Neural cell (in vitro differentiated cells): ENCODE results near the gene CACTIN. TPM values are rescaled to one million over a fixed set of nuclear protein-coding genes. Genes with fewer than 3 reads are reported as not detected.

Experiments used
- H2AFZ ChIP-seq: fragments of 200-600, 300-800 bp; sonication (generic), shearing (Covaris generic); 2 replicates; pipeline ENCODE4 v1.6.0; 2014; ENCODE audit warnings: low read depth, mild to moderate bottlenecking, antibody characterized with exemption, low read length, moderate library complexity
- H3F3A ChIP-seq: fragments of 200-600 bp; shearing (Covaris generic); 2 replicates; pipeline ENCODE4 v1.6.1; 2016; ENCODE audit warnings: mild to moderate bottlenecking, moderate library complexity, mixed read lengths, antibody characterized with exemption, low read length; ENCODE audit not compliant: insufficient read depth, poor library complexity, severe bottlenecking
- H3K27ac ChIP-seq: fragments of 200-600, 300-800 bp; sonication (generic), shearing (Covaris generic); 2 replicates; pipeline ENCODE4 v1.5.1; 2014; ENCODE audit warnings: mild to moderate bottlenecking, low read length, moderate library complexity
- H3K27me3 ChIP-seq: fragments of 300-800, 200-600 bp; sonication (generic), shearing (Covaris generic); 2 replicates; pipeline ENCODE4 v1.6.0; 2014; ENCODE audit warnings: mild to moderate bottlenecking, low read depth, low read length, moderate library complexity; ENCODE audit not compliant: insufficient read depth
- H3K36me3 ChIP-seq: fragments of 300-800, 200-600 bp; sonication (generic), shearing (Covaris generic); 2 replicates; pipeline ENCODE4 v1.5.1; 2014; ENCODE audit warnings: mild to moderate bottlenecking, antibody characterized with exemption, low read length, moderate library complexity; ENCODE audit not compliant: insufficient read depth
- H3K4me2 ChIP-seq: fragments of 300-800, 200-600 bp; sonication (generic), shearing (Covaris generic); 2 replicates; pipeline ENCODE4 v1.6.0; 2014; ENCODE audit warnings: mild to moderate bottlenecking, low read length
- H3K4me3 ChIP-seq: fragments of 300-800, 200-600 bp; sonication (generic), shearing (Covaris generic); 2 replicates; pipeline ENCODE4 v1.5.1; 2014; ENCODE audit warnings: mild to moderate bottlenecking, low read length, moderate library complexity
- H3K79me2 ChIP-seq: fragments of 200-600 bp; shearing (Covaris generic); replicated peaks from 2 replicates; pipeline ENCODE4 v1.6.0; 2014; ENCODE audit warnings: mild to moderate bottlenecking, low read length, moderate library complexity; ENCODE audit not compliant: insufficient read depth
- H3K9ac ChIP-seq: fragments of 300-800, 200-600 bp; sonication (generic), shearing (Covaris generic); 2 replicates; pipeline ENCODE4 v1.6.1; 2016; ENCODE audit warnings: mild to moderate bottlenecking, low read length, mixed read lengths
- H3K9me2 ChIP-seq: fragments of 200-600 bp; shearing (Covaris generic); 2 replicates; pipeline ENCODE4 v1.6.1; 2016; ENCODE audit warnings: mild to moderate bottlenecking, low read length, mixed read lengths; ENCODE audit not compliant: insufficient read depth
- H3K9me3 ChIP-seq: fragments of 200-600, 300-800 bp; sonication (generic), shearing (Covaris generic); 2 replicates; pipeline ENCODE4 v1.6.1; 2016; ENCODE audit warnings: mild to moderate bottlenecking, mixed run types, low read length, moderate library complexity, mixed read lengths
- H4K20me1 ChIP-seq: fragments of 200-600 bp; shearing (Covaris generic); 2 replicates; pipeline ENCODE4 v1.6.1; 2016; ENCODE audit warnings: mild to moderate bottlenecking, mixed run types; ENCODE audit not compliant: insufficient read depth
- EP300 ChIP-seq: fragments of 450-650 bp; conservative IDR thresholded peaks from 2 replicates; pipeline ENCODE4 v1.6.1; 2014; ENCODE audit warnings: antibody characterized with exemption, mild to moderate bottlenecking, moderate library complexity; ENCODE audit not compliant: poor library complexity, severe bottlenecking
- EZH2 ChIP-seq: fragments of 200-600, 300-800 bp; shearing (Covaris generic), sonication (generic); IDR thresholded peaks from 2 replicates; pipeline ENCODE4 v1.6.1; 2014; ENCODE audit warnings: antibody characterized with exemption, low read length, borderline replicate concordance, mild to moderate bottlenecking; ENCODE audit not compliant: insufficient read depth, poor library complexity, severe bottlenecking
- MXI1 ChIP-seq: fragments of 450-650 bp; conservative IDR thresholded peaks from 2 replicates; pipeline ENCODE4 v1.6.1; 2014; ENCODE audit warnings: antibody characterized with exemption, mild to moderate bottlenecking; ENCODE audit not compliant: poor library complexity, severe bottlenecking
- POLR2AphosphoS5 ChIP-seq: IDR thresholded peaks from 2 replicates; pipeline ENCODE4 v1.6.1; 2012
- RAD21 ChIP-seq: fragments of 450-650 bp; conservative IDR thresholded peaks from 2 replicates; pipeline ENCODE4 v1.6.1; 2014; ENCODE audit warnings: antibody characterized with exemption, mild to moderate bottlenecking, moderate library complexity
- SMC3 ChIP-seq: fragments of 450-650 bp; conservative IDR thresholded peaks from 2 replicates; pipeline ENCODE4 v1.6.1; 2014; ENCODE audit warnings: antibody characterized with exemption, mild to moderate bottlenecking, moderate library complexity; ENCODE audit not compliant: poor library complexity
- TAF1 ChIP-seq: IDR thresholded peaks from 2 replicates; pipeline ENCODE4 v1.6.1; 2012; ENCODE audit warnings: low read depth
- polyA plus RNA-seq: library from polyadenylated mRNA; depleted of rRNA; stranded (reverse); fragments of >200 nt; gene quantifications from 2 replicates; pipeline ENCODE4 v1.2.3, GENCODE V29; 2014
- TF ChIP-seq, protein P1 (sequence below): fragments of 450-650 bp; IDR thresholded peaks from 2 replicates; pipeline ENCODE4 v1.5.1; 2014; ENCODE audit warnings: antibody characterized with exemption, mild to moderate bottlenecking, moderate library complexity; ENCODE audit not compliant: poor library complexity, severe bottlenecking
- TF ChIP-seq, protein P2 (sequence below): IDR thresholded peaks from 2 replicates; pipeline ENCODE4 v1.6.1; 2012; ENCODE audit warnings: borderline replicate concordance

Gene CACTIN
- polyA plus RNA-seq, 1 donor from 2014 or later: 21.4 TPM

DNA sequence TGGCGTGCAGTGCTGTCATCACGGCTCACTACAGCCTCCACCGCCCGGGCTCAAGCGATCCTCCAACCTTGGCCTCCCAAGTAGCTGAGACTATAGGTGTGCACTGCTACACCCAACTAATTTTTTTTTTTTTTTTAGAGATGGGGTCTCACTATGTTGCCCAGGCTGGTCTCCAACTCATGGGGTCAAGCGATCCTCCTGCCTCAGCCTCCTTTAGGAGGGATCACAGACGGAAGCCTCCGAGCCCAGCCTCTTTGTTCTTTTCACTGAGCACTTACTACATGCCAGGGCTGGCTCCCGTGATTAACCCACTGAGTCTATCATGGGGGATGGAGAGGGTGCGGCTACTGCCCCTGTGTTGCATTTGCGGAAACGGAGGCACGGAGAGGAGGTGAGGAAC, 12.9 kb upstream of the CACTIN start:
- Histone ChIP-seq H3K4me2 (no peak overlapping the region), H3K9ac (no peak overlapping the region), H3K27me3 (no peaks in the 10 kb centered on the region), H4K20me1 (no peaks in the 10 kb centered on the region), H3K79me2 (no peaks in the 10 kb centered on the region), H3K4me3 (no peak overlapping the region), H3K27ac (no peak overlapping the region), H3F3A (no peaks in the 10 kb centered on the region), H3K9me3 (no peaks in the 10 kb centered on the region), H2AFZ (no peak overlapping the region), H3K36me3 (no peaks in the 10 kb centered on the region), H3K9me2 (no peaks in the 10 kb centered on the region)
- TF ChIP-seq SMC3 (no peak), MXI1 (no peak), RAD21 (no peak), TAF1 (no peak), POLR2AphosphoS5 (no peak), EZH2 (no peak), EP300 (no peak)
- TF ChIP-seq, protein P1, sequence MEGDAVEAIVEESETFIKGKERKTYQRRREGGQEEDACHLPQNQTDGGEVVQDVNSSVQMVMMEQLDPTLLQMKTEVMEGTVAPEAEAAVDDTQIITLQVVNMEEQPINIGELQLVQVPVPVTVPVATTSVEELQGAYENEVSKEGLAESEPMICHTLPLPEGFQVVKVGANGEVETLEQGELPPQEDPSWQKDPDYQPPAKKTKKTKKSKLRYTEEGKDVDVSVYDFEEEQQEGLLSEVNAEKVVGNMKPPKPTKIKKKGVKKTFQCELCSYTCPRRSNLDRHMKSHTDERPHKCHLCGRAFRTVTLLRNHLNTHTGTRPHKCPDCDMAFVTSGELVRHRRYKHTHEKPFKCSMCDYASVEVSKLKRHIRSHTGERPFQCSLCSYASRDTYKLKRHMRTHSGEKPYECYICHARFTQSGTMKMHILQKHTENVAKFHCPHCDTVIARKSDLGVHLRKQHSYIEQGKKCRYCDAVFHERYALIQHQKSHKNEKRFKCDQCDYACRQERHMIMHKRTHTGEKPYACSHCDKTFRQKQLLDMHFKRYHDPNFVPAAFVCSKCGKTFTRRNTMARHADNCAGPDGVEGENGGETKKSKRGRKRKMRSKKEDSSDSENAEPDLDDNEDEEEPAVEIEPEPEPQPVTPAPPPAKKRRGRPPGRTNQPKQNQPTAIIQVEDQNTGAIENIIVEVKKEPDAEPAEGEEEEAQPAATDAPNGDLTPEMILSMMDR: no peak
- TF ChIP-seq, protein P2, sequence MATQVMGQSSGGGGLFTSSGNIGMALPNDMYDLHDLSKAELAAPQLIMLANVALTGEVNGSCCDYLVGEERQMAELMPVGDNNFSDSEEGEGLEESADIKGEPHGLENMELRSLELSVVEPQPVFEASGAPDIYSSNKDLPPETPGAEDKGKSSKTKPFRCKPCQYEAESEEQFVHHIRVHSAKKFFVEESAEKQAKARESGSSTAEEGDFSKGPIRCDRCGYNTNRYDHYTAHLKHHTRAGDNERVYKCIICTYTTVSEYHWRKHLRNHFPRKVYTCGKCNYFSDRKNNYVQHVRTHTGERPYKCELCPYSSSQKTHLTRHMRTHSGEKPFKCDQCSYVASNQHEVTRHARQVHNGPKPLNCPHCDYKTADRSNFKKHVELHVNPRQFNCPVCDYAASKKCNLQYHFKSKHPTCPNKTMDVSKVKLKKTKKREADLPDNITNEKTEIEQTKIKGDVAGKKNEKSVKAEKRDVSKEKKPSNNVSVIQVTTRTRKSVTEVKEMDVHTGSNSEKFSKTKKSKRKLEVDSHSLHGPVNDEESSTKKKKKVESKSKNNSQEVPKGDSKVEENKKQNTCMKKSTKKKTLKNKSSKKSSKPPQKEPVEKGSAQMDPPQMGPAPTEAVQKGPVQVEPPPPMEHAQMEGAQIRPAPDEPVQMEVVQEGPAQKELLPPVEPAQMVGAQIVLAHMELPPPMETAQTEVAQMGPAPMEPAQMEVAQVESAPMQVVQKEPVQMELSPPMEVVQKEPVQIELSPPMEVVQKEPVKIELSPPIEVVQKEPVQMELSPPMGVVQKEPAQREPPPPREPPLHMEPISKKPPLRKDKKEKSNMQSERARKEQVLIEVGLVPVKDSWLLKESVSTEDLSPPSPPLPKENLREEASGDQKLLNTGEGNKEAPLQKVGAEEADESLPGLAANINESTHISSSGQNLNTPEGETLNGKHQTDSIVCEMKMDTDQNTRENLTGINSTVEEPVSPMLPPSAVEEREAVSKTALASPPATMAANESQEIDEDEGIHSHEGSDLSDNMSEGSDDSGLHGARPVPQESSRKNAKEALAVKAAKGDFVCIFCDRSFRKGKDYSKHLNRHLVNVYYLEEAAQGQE: no peak

DNA sequence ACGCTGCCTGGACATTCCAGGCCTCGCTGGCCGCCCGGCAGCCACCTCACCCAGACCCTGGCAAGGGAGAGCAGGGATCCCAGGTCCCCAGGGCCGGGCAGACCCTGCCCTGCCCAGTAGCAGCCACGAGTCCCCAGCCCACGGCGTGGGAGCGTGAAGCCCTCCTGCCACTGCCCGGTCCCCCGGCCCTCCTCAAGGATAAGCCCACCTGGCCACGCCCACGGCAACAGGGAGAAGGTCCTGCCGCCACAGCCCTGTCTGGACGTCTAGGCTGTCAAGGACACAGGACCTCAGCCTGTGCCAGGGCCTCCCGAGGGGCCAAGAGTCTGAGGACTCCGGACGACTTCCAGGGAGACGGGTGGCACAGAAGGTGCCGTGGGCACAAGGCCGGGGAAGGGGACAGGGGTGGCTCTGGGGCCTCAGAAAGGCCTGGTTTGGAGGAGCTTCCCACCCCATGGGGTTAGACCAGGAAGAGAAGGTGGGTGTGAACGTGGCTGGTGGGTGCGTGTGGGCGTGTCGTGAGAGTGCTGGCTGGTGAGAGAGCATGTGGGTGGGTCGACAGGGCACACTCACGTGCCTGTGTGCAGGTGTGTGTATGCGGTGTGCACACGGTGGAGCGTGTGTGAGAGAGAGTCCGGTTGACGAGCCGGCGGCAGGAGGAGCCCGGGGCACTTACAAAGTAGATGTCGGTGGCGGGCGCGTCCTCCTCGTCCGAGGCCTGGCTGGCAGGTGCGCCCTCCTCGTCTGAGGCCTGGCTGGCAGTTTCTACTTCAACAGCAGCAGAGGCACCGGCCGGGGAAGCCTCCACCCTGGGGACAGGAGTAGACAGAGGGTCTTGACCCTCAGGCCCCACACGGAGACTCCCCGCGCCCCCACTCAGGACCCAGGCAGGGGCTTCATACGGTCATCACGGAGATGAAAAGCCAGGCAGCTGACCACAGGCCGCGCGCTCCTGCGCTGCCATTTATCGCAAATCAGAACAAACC, 11.9 kb upstream of the CACTIN start:
- Histone ChIP-seq H3K27me3 (no peaks in the 10 kb centered on the region), H4K20me1 (no peaks in the 10 kb centered on the region), H2AFZ (no peak overlapping the region), H3K79me2 (no peaks in the 10 kb centered on the region), H3F3A (no peaks in the 10 kb centered on the region), H3K4me3 (no peak overlapping the region), H3K27ac (no peak overlapping the region), H3K9me2 (no peaks in the 10 kb centered on the region), H3K9me3 (no peaks in the 10 kb centered on the region), H3K9ac (no peak overlapping the region), H3K36me3 (no peaks in the 10 kb centered on the region), H3K4me2 (no peak overlapping the region)
- TF ChIP-seq, protein P2: no peak
- no peak for TF ChIP-seq RAD21
